ENCODE results near the gene FBXO9. TPM values are rescaled to one million over a fixed set of nuclear protein-coding genes. Genes with fewer than 3 reads are reported as not detected.

FBXO9 gene
- polyA plus RNA-seq, 1 experiment: 83.5 TPM

DNA sequence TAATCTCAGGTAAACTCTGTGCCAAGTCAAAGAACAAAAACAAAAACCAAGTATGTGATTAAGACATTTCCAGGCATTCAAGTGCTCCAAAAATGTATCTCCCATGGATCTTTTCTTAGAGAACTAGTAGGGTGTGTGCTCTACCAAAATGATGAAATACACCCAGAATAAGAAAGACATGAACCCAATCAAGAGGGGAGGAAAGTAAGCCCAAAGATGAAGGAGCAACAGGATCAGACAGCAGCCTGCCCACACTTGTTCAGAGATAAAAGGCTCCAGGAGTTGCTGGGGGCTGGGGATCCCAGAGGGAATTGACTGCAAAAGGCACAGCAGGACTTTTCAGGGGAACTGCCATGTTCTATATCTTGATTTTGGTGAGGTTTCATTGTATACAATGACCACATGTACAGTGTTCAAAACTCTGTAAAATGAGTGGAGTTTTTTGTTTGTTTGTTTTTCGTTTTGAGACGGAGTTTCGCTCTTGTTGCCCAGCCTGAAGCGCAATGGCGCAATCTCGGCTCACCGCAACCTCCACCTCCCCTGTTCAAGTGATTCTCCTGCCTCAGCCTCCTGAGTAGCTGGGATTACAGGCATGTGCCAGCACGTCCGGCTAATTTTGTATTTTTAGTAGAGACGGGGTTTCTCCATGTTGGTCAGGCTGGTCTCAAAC lies 59.1 kb downstream of the FBXO9 start:
- no peak overlapping the region for H3K4me3 ChIP-seq (ENCODE audit: low read depth, low read length)
- H3K27me3 ChIP-seq (ENCODE audit: control insufficient read depth, insufficient read depth, low read length): peaks cover 4% of the 10 kb centered on the region; the same call in 1 of the 2 replicates
- ChIA-PET CTCF (no interaction called here), POLR2A (no interaction called here)
- no peak for DNase-seq (ENCODE audit: low read depth)
- no peaks in the 10 kb centered on the region for H3K36me3 ChIP-seq (ENCODE audit: control insufficient read depth, insufficient read depth, low read length)
- TF ChIP-seq, protein P1, sequence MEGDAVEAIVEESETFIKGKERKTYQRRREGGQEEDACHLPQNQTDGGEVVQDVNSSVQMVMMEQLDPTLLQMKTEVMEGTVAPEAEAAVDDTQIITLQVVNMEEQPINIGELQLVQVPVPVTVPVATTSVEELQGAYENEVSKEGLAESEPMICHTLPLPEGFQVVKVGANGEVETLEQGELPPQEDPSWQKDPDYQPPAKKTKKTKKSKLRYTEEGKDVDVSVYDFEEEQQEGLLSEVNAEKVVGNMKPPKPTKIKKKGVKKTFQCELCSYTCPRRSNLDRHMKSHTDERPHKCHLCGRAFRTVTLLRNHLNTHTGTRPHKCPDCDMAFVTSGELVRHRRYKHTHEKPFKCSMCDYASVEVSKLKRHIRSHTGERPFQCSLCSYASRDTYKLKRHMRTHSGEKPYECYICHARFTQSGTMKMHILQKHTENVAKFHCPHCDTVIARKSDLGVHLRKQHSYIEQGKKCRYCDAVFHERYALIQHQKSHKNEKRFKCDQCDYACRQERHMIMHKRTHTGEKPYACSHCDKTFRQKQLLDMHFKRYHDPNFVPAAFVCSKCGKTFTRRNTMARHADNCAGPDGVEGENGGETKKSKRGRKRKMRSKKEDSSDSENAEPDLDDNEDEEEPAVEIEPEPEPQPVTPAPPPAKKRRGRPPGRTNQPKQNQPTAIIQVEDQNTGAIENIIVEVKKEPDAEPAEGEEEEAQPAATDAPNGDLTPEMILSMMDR (IDR thresholded peaks at IDR 0.05; ENCODE audit: insufficient read depth, low read depth, low read length): no peak

DNA sequence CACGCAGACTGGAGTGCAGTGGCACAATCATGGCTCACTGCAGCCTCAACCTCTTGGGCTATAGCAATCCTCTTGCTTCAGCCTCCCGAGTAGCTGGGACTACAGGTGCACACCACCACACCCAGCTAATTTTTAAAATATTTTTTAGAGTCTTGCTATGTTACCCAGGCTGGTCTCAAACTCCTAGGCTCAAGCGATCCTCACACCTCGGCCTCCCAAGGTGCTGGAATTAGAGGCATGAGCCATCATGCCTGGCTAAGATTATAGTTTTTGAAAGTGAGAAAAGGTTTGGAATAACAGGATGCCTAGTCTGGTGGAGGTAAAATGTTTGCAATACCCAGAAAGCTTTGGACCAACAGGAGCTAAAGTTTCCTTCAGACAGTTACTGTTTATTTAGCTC lies 60.1 kb downstream of the FBXO9 start:
- Histone ChIP-seq H3K4me3 (ENCODE audit: low read depth, low read length) (no peak overlapping the region), H3K36me3 (ENCODE audit: control insufficient read depth, insufficient read depth, low read length) (no peaks in the 10 kb centered on the region), H3K27me3 (ENCODE audit: control insufficient read depth, insufficient read depth, low read length) (peaks cover 4% of the 10 kb centered on the region; the same call in 1 of the 2 replicates)
- DNase-seq (ENCODE audit: low read depth): no peak
- ChIA-PET CTCF (no interaction called here), POLR2A (no interaction called here)
- TF ChIP-seq, protein P1 (IDR thresholded peaks at IDR 0.05; ENCODE audit: insufficient read depth, low read depth, low read length): no peak

DNA sequence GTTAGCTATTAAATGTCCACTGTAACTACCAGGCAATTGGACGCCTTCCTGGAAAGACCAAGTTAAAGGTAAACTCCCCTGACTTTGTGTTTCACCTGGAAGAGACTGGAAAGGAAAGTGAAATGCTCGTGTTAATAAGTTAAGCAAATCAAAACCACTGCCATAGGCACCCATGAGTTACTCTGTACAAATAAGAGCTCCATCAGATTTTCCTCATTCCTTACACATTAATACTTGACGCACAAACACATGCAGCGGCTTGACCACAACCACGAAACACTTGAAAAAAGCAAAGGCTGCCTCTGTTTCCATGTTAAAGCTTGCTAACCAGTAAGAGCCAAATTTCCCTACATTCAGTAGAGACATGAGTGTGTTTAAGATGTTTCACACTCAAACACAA lies 63.6 kb downstream of the FBXO9 start:
- ChIA-PET POLR2A (interaction anchor here (0.7 kb wide), 1 partner anchor 215 kb away, joined by 12 read pairs; no protein-coding TSS in a partner anchor), CTCF (interaction anchor here (1.3 to 1.9 kb wide), 2 partner anchors 9 to 21 kb away, joined by 3 to 4 read pairs; no protein-coding TSS in a partner anchor)
- Histone ChIP-seq H3K36me3 (ENCODE audit: control insufficient read depth, insufficient read depth, low read length) (no peaks in the 10 kb centered on the region), H3K4me3 (ENCODE audit: low read depth, low read length) (no peak overlapping the region), H3K27me3 (ENCODE audit: control insufficient read depth, insufficient read depth, low read length) (peaks cover 4% of the 10 kb centered on the region; the same call in 1 of the 2 replicates)
- TF ChIP-seq, protein P1 (IDR thresholded peaks at IDR 0.05; ENCODE audit: insufficient read depth, low read depth, low read length): no peak
- DNase-seq (ENCODE audit: low read depth): no peak

DNA sequence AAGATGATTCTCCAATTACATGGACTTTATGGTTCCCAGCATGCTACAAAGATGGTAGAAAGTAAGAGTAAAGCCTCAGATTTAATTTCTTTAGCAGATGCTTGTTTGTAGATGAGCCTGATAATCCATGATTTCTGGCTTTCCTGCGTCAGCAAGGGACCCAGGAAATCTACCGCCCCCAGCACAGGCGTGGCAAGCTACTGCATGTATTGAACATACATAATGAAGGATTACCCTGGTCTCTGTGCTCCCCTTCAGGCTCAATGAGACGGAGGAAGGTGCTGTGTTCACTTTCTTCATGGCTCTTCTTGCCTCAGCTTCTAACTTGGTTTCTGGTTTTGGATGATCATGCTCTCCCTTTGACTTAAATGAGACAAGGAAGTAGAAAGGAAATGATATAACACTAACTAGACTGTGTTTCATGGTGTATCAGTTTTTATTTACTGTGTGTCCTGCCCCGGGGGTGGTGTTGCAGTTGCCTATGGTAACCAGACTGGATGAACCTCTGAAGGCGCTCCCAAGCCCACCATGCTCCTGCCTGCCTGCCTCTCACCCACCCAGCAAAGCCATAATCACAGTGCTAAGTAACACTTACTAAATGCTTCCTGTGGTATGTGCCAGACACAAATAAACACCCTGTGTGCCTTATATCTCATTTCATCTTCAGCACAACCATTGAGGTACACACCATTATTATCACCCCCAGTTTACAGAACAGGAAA lies 65.5 kb downstream of the FBXO9 start:
- Histone ChIP-seq H3K27me3 (ENCODE audit: control insufficient read depth, insufficient read depth, low read length) (peaks cover 4% of the 10 kb centered on the region; the same call in 1 of the 2 replicates), H3K36me3 (ENCODE audit: control insufficient read depth, insufficient read depth, low read length) (no peaks in the 10 kb centered on the region), H3K4me3 (ENCODE audit: low read depth, low read length) (no peak overlapping the region)
- POLR2A ChIA-PET: no interaction called here
- no peak for DNase-seq (ENCODE audit: low read depth)
- CTCF ChIA-PET: interaction anchor here (1.3 kb wide), 1 partner anchor 25 kb away, joined by 4 read pairs; no protein-coding TSS in a partner anchor
- TF ChIP-seq, protein P1 (IDR thresholded peaks at IDR 0.05; ENCODE audit: insufficient read depth, low read depth, low read length): no peak

DNA sequence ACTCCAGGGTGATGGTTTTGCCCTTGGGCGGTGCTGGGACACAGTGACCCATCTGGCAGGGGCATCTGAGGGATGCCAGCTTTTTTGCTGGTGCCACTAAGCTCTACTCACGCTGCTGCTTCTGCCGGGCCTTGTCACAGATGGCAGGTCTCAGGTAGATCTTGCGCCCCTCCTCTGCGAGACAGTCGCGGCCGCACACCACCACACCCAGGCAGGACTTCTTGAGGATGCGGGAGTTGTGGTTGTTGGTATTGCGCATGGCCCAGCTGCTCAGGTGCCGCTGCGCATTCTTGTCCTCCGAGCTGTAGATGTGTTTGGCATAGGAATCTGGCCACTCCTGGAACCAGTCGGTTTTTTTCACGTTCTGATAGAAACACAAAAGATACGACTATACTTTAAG lies 68.8 kb downstream of the FBXO9 start:
- Histone ChIP-seq H3K27me3 (ENCODE audit: control insufficient read depth, insufficient read depth, low read length) (peaks cover 3% of the 10 kb centered on the region; the same call in 1 of the 2 replicates), H3K36me3 (ENCODE audit: control insufficient read depth, insufficient read depth, low read length) (no peaks in the 10 kb centered on the region), H3K4me3 (ENCODE audit: low read depth, low read length) (no peak overlapping the region)
- ChIA-PET CTCF (no interaction called here), POLR2A (no interaction called here)
- no peak for DNase-seq (ENCODE audit: low read depth)
- TF ChIP-seq, protein P1 (IDR thresholded peaks at IDR 0.05; ENCODE audit: insufficient read depth, low read depth, low read length): no peak
